Measurements from ENCODE around the gene UGT1A5. TPM values are rescaled to one million over a fixed set of nuclear protein-coding genes. Genes with fewer than 3 reads are reported as not detected.

The UGT1A5 gene
- total RNA-seq, 1 donor from 2014 or later = not detected

GRCh38 chr2:233769260-233769659 lies 56.6 kb downstream of the UGT1A5 start:
- no peak for TF ChIP-seq CTCF (IDR thresholded peaks at IDR 0.05; ENCODE audit: unreplicated experiment)
- Mint-ChIP-seq H3K9me3 (no peaks in the 10 kb centered on the region), H3K27me3 (ENCODE audit: low read depth) (peaks cover 18% of the 10 kb centered on the region), H3K4me3 (no peak overlapping the region), H3K4me1 (no peaks in the 10 kb centered on the region), H3K36me3 (no peaks in the 10 kb centered on the region), H3K27ac (no peak overlapping the region)
- no peak for DNase-seq (ENCODE audit: low spot score in 2 of 2, unreplicated experiment in 2 of 2)

- no peak overlapping the region for H3K27ac Mint-ChIP-seq
- TF ChIP-seq CTCF (IDR thresholded peaks at IDR 0.05; ENCODE audit: unreplicated experiment) = no peak
- H3K27me3 Mint-ChIP-seq (ENCODE audit: low read depth) = peaks cover 10% of the 10 kb centered on the region
- no peaks in the 10 kb centered on the region for H3K36me3 Mint-ChIP-seq
- no peak overlapping the region for H3K4me3 Mint-ChIP-seq
- H3K9me3 Mint-ChIP-seq = peaks cover 11% of the 10 kb centered on the region
- no peaks in the 10 kb centered on the region for H3K4me1 Mint-ChIP-seq
- DNase-seq (ENCODE audit: low spot score in 2 of 2, unreplicated experiment in 2 of 2) = no peak
Measured at GRCh38 chr2:233772153-233772552, 59.4 kb downstream of the UGT1A5 start.

- peaks cover 15% of the 10 kb centered on the region for H3K9me3 Mint-ChIP-seq
- no peaks in the 10 kb centered on the region for H3K4me1 Mint-ChIP-seq
- no peak for DNase-seq (ENCODE audit: low spot score in 2 of 2, unreplicated experiment in 2 of 2)
- no peaks in the 10 kb centered on the region for H3K36me3 Mint-ChIP-seq
- H3K4me3 Mint-ChIP-seq = no peak overlapping the region
- H3K27me3 Mint-ChIP-seq (ENCODE audit: low read depth) = peaks cover 9% of the 10 kb centered on the region
- TF ChIP-seq CTCF (IDR thresholded peaks at IDR 0.05; ENCODE audit: unreplicated experiment) = no peak
- H3K27ac Mint-ChIP-seq = no peak overlapping the region
Measured at GRCh38 chr2:233772583-233772982, 59.9 kb downstream of the UGT1A5 start.

- Mint-ChIP-seq H3K9me3 (peaks cover 26% of the 10 kb centered on the region), H3K27me3 (ENCODE audit: low read depth) (peaks cover 6% of the 10 kb centered on the region), H3K27ac (no peak overlapping the region), H3K4me1 (no peaks in the 10 kb centered on the region), H3K4me3 (no peak overlapping the region), H3K36me3 (no peaks in the 10 kb centered on the region)
- DNase-seq (ENCODE audit: low spot score in 2 of 2, unreplicated experiment in 2 of 2) = no peak
- TF ChIP-seq CTCF (IDR thresholded peaks at IDR 0.05; ENCODE audit: unreplicated experiment) = no peak
Measured at GRCh38 chr2:233773854-233774253, 61.1 kb downstream of the UGT1A5 start.

- DNase-seq (ENCODE audit: low spot score in 2 of 2, unreplicated experiment in 2 of 2) = no peak
- Mint-ChIP-seq H3K4me3 (no peak overlapping the region), H3K27me3 (ENCODE audit: low read depth) (peaks cover 3% of the 10 kb centered on the region), H3K9me3 (peaks cover 33% of the 10 kb centered on the region), H3K36me3 (no peaks in the 10 kb centered on the region), H3K4me1 (no peaks in the 10 kb centered on the region), H3K27ac (no peak overlapping the region)
- TF ChIP-seq CTCF (IDR thresholded peaks at IDR 0.05; ENCODE audit: unreplicated experiment) = no peak
Measured at GRCh38 chr2:233775414-233775813, 62.7 kb downstream of the UGT1A5 start.

- Mint-ChIP-seq H3K4me1 (no peaks in the 10 kb centered on the region), H3K4me3 (no peak within 1 kb of the TSS), H3K27me3 (ENCODE audit: low read depth) (peaks cover 5% of the 10 kb centered on the region), H3K36me3 (no peaks in the 10 kb centered on the region), H3K9me3 (peaks cover 50% of the 10 kb centered on the region), H3K27ac (no peak within 1 kb of the TSS)
- TF ChIP-seq CTCF (IDR thresholded peaks at IDR 0.05; ENCODE audit: unreplicated experiment) = no peak
- DNase-seq (ENCODE audit: low spot score in 2 of 2, unreplicated experiment in 2 of 2) = no peak
Measured at GRCh38 chr2:233778030-233778429, 65.3 kb downstream of the UGT1A5 start, which contains the start of gene MROH2A. TSS of gene MROH2A (plus strand) at chr2:233778330. CDS start at chr2:233779359, 1,029 bp downstream.

All from mesothelial cell of epicardium (in vitro differentiated cells).